Right lobe of liver (tissue), 6 donors: Measurements from ENCODE around the gene RHBDF1. TPM values are rescaled to one million over a fixed set of nuclear protein-coding genes. Genes with fewer than 3 reads are reported as not detected.

Experiments
- ATAC-seq, 4 donors: fragments of 200-7000 bp; cut with Tn5 transposase; one replicate each; pipeline ENCODE4 v1.9.1; 2020; ENCODE audit warnings: mild to moderate bottlenecking in 4 of 4, moderate library complexity in 4 of 4
- DNase-seq, 3 donors: peaks; one replicate each; pipeline ENCODE4 v3.0.0-alpha.2; 2020
- H3K27ac ChIP-seq, 3 donors: fragments of 200-600 bp; one replicate each; pipeline ENCODE4 v1.8.0; 2022
- H3K27me3 ChIP-seq, 2 donors: fragments of 200-600 bp; one replicate each; pipeline ENCODE4 v1.8.0; 2022
- H3K36me3 ChIP-seq, 4 donors: fragments of 200-600 bp; sonication (generic) in 1 of 4; one replicate each; pipeline versions ENCODE4 v1.5.1 to v1.8.0; 2017 to 2022; ENCODE audit warnings: control low read depth in 1 of 4
- H3K4me1 ChIP-seq, 4 donors: fragments of 200-600 bp; sonication (generic) in 1 of 4; one replicate each; pipeline versions ENCODE4 v1.5.1 to v1.8.0; 2017 to 2022; ENCODE audit warnings: control low read depth in 1 of 4
- H3K4me3 ChIP-seq, 3 donors: fragments of 200-600 bp; one replicate each; pipeline ENCODE4 v1.8.0; 2022
- H3K9me3 ChIP-seq, 4 donors: fragments of 200-600 bp; sonication (generic) in 1 of 4; one replicate each; pipeline versions ENCODE4 v1.5.1 to v1.8.0; 2017 to 2022; ENCODE audit warnings: control low read depth in 1 of 4
- CTCF ChIP-seq, 4 donors: fragments of 200-600 bp in 3 of 4; fragments of 450-650 bp in 1 of 4; IDR thresholded peaks; one replicate each; pipeline versions ENCODE4 v1.5.1 to v1.8.0; 2016 to 2022; ENCODE audit warnings: antibody characterized with exemption in 4 of 4, mild to moderate bottlenecking in 2 of 4
- POLR2A ChIP-seq: fragments of 450-650 bp; IDR thresholded peaks from one replicate; pipeline ENCODE4 v1.6.1; 2017; ENCODE audit warnings: antibody characterized with exemption, mild to moderate bottlenecking
- WGBS: methylation state at CpG from one replicate; pipeline ENCODE4 v1.1.6; 2018; ENCODE audit warnings: low coverage, low lambda C conversion rate; ENCODE audit not compliant: insufficient coverage; ENCODE audit errors: missing lambda C conversion rate; 5-methylcytosine and 5-hydroxymethylcytosine counted together
- intact Hi-C, 2 donors: fragments of 100-400 bp; cut with DNase I; formaldehyde crosslinking; loops; one replicate each; pipeline versions ENCODE4 v1.11.2 to v1.14.1; 2022
- total RNA-seq, 6 experiments: library from RNA; depleted of rRNA in 2 of 6; stranded (reverse); fragments of >200 nt in 2 of 6; fragmentation: NEBNext Ultra II Directional in 3 of 6; extraction: Animal tissue kit (Norgen Biotek cat#: 25700) in 3 of 6; gene quantifications; one replicate each; pipeline versions ENCODE4 v1.1.0 to v1.2.4, GENCODE V29; 2016 to 2023
- donor health status: DM: no; HTN: yes; CAD: no.
- donor health status: DM: no; HTN: no; CAD: no.
- donor health status: DM: no; HTN: no; CAD: no.
- donor health status: DM: no; HTN: yes; CAD: no.
- donor health status: DM: no; HTN: yes; CAD: no.

Gene RHBDF1
- total RNA-seq, 6 experiments from 2014 or later: 5.0 to 14.3 (median 7.1) TPM

GRCh38 chr16:83060-83603, 10.7 kb upstream of the RHBDF1 start:
- TF ChIP-seq CTCF (IDR thresholded peaks at IDR 0.05): no peak
- TF ChIP-seq POLR2A: no peak
- DNase-seq: no peak
- Histone ChIP-seq H3K4me3 (no peak overlapping the region), H3K9me3 (no peaks in the 10 kb centered on the region), H3K27me3 (no peaks in the 10 kb centered on the region), H3K4me1 (peaks cover 0 to 7% (median 3%) of the 10 kb centered on the region in 4 donors), H3K36me3 (peaks cover 0 to 22% (median 0%) of the 10 kb centered on the region in 4 donors), H3K27ac (no peak overlapping the region)
- no peak for ATAC-seq
- intact Hi-C loops: no loop called here
- WGBS: no CpG with 5 or more reads among the region's 31 CpGs

GRCh38 chr16:79151-80054, 7.0 kb upstream of the RHBDF1 start:
- H3K9me3 ChIP-seq: no peaks in the 10 kb centered on the region
- no peak for TF ChIP-seq CTCF (IDR thresholded peaks at IDR 0.05)
- TF ChIP-seq POLR2A: no peak
- H3K4me3 ChIP-seq: peak overlapping the region in 2 of 3 donors; percentile 74 to 98
- ATAC-seq (no peak), DNase-seq (no peak)
- WGBS: 64% methylated on average over 7 of the region's 32 CpGs
- H3K36me3 ChIP-seq: peaks cover 0 to 6% (median 0%) of the 10 kb centered on the region in 4 donors
- H3K27me3 ChIP-seq: no peaks in the 10 kb centered on the region
- peaks cover 0 to 21% (median 11%) of the 10 kb centered on the region in 4 donors for H3K4me1 ChIP-seq
- intact Hi-C loops: no loop called here
- H3K27ac ChIP-seq: peak overlapping the region in 1 of 3 donors; percentile 89

- H3K27me3 ChIP-seq: no peaks in the 10 kb centered on the region
- intact Hi-C loops: no loop called here
- DNase-seq (no peak), ATAC-seq (peak; percentile 7 to 34 (median 16))
- no peaks in the 10 kb centered on the region for H3K9me3 ChIP-seq
- peak overlapping the region; percentile 50 to 98 (median 74) for H3K4me3 ChIP-seq
- TF ChIP-seq POLR2A: peak; percentile 9
- TF ChIP-seq CTCF (IDR thresholded peaks at IDR 0.05): no peak
- peaks cover 0 to 6% (median 0%) of the 10 kb centered on the region in 4 donors for H3K36me3 ChIP-seq
- peaks cover 0 to 21% (median 11%) of the 10 kb centered on the region in 4 donors for H3K4me1 ChIP-seq
- 0% methylated on average over 12 of the region's 36 CpGs for WGBS
- H3K27ac ChIP-seq: peak overlapping the region; percentile 77 to 89 (median 84)
Measured at GRCh38 chr16:78444-79150, 6.2 kb upstream of the RHBDF1 start.

GRCh38 chr16:77807-78443, 5.5 kb upstream of the RHBDF1 start, which contains the start of gene MPG:
Gene MPG (plus strand): TSS chr16:78225. CDS start chr16:78310, 85 bp downstream.
- peaks cover 0 to 4% (median 0%) of the 10 kb centered on the region in 4 donors for H3K36me3 ChIP-seq
- peak within 1 kb of the TSS; percentile 50 to 98 (median 74) for H3K4me3 ChIP-seq
- H3K9me3 ChIP-seq: no peaks in the 10 kb centered on the region
- DNase-seq: peak; percentile 88 to 90 (median 89)
- WGBS: 0% methylated on average over 3 of the region's 83 CpGs
- intact Hi-C loops: no loop called here
- H3K27ac ChIP-seq: peak within 1 kb of the TSS; percentile 77 to 89 (median 84)
- TF ChIP-seq POLR2A (peak; percentile 90), CTCF (IDR thresholded peaks at IDR 0.05) (no peak)
- peaks cover 0 to 22% (median 11%) of the 10 kb centered on the region in 4 donors for H3K4me1 ChIP-seq
- H3K27me3 ChIP-seq: no peaks in the 10 kb centered on the region
- ATAC-seq: peak; percentile 77 to 85 (median 80)
